GM18502 (cell line): ENCODE results near the gene ZSCAN26.

Experiments used
- ATAC-seq: cut with Tn5 transposase; IDR thresholded peaks from one replicate; pipeline ENCODE4 v1.9.1; 2021; ENCODE audit warnings: mild to moderate bottlenecking; ENCODE audit not compliant: unreplicated experiment, poor library complexity

ZSCAN26 gene

DNA sequence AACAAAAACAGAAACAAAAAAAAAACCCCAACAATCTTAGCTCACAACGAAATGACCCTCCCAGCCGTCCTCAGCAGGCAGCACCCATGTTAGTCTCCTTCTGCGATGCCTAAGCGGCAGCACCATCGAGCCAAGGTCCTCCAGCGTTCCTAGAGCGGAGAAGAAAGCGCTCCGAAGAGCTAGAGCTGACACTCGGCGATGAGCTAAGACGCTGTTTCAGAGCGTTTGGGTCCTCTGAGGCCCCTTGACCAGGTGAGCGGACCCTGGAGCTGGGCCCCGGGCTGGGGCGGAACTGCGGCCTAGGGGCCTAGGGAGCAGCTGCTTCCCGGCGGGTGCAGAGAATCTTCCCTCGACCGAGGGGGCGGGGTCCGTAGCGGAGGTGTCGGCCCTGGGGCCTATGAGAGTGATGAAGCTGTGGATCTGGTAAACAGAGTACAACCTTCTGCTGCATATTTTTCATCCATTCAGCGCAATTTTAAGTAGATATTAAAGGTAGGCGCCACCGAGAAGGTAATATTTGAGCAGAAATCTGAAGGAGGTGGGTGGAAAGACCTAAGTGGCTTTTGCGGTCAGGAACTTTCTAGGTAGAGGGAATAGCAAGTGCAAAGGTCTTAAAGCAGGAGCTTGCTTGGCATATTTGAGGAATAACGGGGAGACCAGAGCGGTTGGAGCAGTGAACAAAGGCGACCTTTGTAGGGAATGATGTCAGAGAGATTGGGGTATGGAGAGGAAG lies at the start of gene ZSCAN26:
Gene ZSCAN26 (plus strand): TSS at position 182 of the 733 bp plus-strand sequence. CDS start 4,777 bp downstream, outside the sequence.
- ATAC-seq = peak; percentile 92

DNA sequence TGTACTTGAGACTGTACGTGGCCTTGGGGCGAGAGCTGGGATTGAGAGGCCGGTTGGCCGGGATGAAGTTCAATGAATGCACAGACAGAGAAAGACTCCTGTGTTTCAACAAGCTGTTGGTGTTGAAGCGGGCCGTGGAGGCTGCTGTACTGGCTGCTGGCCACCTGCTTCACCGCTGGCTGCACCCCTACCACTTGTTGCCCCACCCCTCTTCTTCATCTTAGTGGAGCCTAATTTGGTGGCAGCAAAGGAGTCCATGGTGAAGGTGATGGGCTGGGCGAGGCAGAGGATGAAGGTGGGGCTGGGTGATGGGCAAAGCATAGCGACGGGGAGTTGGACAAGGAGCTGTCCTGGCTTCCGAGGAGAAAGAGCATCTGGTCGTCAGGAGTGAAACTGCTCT lies 49.1 kb upstream of the ZSCAN26 start:
- no peak for ATAC-seq

DNA sequence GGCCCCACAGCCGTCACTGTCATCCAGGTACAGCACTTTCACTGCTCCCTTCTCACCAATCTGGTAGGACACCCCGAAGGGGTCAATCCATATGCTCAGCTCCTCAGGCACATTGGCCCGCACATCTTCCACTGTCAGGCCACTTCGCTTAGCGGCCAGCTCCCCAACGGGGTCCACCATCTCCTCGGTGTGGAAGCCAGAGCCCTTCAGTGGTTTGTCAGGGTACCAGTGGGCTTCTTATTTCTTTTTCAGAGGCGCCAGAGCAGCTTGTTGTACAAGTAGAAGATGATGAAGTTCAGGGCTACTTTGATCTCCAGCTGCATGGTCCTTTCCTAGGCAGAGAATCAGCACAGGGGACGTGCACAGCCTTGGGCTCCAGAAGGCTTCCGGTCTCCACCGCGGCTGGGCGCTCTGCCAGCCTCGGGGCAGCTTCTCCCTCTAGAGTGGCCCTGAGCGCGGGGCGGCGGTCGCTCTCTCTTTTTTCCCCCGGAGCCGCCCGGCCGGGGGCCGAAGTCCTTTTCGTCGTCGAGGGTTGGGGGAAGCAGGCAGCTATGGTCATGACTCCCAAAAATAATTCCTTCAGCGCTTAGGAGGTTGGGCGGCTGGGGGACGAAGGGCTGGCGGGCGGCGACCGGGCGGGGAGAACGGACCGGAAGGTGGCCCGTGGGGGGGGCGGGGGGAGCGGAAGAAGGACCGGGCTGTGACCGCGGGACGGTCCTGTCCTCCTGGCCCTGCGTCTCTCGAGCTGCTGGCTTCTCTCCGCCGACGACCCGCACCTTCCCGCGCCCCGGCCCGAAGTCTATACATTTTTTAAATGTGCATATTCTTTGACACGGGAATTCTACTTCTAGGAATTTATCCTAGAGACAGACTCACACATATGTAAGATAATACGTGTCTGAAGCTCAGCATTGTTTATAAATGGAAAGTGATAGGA lies 48.4 kb upstream of the ZSCAN26 start:
- ATAC-seq = peak; percentile 73

DNA sequence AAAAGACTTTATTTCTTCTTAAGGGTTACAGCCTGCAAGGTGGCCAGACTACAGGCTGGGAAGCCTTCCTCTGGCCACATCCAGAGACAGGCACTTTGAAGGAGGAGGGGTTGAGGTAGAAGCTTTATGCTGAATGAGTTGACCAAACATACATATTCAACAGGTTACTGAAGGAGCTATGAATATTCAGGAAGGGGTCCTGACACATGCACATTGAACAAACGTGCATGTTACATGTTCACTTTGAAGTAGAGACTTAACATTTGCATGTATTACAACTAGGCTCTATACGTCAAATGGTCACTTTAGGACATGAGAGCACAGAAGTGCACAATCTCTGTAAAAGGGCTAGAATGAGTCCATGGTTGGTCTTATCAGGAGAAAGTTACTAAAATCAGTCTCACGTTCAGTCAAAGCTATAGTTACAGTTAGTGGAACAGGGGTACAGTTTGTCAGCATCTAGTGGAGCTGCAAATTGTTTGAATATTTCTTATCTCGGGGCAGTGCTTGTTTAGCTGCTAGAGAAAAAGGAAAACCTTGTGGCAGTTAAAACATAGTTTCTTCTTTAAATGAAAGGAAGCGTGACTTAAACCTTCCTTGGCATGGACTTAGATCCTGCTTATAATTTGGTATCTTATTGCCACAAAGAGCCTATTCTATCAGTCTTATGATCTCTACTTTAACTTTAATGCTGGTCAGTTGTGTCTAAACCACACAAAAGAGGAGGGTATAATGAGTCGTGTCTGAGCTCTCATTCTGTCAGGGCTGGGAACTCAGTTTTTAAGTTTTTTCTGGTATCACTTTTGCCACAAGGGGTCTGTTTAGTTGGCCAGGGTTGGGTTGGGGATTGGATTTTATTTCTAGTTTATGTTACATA lies 46.4 kb upstream of the ZSCAN26 start:
- ATAC-seq = no peak

DNA sequence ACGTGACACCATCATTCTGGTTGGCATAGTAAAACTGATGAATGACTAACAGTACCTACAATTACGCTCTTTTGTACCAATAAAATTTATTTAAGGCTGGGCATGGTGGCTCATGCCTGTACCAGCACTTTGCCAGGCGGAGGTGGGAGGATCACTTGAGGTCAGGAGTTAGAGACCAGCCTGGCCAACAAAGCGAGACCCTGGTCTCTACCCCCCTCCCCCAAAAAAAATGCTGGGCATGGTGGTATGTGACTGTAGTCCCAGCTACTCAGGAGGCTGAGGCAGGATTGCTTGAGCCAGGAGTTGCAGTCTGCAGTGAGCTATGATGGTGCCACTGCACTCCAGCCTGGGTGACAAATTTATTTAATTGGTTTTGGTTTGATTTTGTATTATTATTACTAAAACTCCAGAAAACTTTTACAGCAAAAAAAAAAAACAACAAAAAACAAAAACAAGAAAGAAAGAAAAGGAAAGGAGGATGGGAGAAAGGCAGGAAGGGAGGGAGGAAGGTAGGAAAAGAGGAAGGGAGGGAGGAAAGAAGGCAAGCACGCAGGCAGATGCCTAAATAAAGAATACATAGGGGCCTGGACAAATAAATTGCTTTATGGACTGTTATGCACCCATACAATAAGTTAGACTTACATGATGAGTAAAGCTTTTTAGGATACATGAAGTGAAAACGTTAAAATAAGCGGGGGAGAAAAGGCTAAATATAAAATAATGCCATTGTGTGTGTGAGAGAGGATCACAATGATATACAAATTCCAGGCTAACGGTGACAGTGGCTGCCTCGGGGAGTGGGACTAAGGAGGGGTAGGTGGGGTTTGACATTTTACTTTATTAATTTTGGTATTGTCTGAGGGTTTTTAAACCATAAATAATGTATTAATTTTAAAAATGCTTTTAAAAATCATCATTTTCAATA lies 42.5 kb upstream of the ZSCAN26 start:
- ATAC-seq = no peak

DNA sequence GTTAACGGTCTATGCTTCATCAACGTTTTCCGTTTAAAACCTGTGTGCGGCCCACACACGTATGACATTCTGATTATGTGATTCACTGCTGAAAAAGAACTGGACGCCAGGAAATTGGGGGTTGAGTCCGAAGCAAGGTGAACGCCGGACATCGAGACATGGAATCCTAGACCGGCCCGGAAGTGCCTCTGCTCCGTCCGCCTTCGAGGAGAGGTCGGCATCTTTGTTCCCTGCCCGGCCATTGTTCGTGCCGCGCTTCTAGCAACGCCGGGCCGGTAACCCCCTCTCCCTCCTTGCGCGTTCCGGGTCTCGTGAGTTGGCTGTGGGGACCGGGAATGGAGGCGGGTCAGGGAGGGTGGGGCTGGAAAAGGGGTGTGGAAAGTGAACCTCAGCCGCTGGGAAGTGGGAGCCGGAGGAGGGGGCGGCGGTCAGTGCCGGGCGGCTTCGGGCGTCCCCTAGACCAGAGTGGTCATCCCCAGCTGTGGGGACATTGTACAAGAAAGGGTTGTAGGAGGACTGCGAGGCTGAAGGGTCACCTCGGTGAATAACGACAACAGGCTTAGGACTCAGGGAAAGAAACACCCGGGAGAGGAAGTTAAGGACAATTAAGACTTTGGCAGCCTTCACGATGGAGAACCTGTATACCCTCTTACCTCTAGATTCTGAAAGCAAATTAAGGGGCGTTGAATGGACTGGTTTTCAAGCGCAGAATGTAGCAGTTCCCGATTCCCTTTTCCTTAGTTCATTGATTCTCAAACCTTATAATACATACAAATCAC lies 41.7 kb upstream of the ZSCAN26 start, which contains the start of gene ZSCAN9:
Gene ZSCAN9 (plus strand): TSS at position 220 of the 779 bp plus-strand sequence. CDS start 1,810 bp downstream, outside the sequence.
- peak; percentile 91 for ATAC-seq

DNA sequence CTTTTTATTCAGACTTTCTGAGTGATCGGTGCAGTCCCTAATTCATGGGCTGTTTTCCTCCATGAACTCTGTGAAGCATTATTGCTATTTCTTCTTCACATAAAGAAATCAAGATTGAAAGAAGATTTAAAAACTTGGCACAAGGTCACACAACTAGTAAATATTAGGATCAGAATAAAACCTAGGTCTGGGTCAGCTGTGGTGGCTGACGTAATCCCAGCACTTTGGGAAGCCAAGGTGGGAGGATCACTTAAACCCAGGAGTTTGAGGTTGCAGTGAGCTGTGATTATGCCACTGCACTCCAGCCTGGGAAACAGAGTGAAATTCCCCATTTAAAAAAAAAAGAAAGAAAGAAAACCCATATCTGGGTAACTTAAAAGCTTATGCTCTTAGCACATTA lies 40.5 kb upstream of the ZSCAN26 start:
- no peak for ATAC-seq

DNA sequence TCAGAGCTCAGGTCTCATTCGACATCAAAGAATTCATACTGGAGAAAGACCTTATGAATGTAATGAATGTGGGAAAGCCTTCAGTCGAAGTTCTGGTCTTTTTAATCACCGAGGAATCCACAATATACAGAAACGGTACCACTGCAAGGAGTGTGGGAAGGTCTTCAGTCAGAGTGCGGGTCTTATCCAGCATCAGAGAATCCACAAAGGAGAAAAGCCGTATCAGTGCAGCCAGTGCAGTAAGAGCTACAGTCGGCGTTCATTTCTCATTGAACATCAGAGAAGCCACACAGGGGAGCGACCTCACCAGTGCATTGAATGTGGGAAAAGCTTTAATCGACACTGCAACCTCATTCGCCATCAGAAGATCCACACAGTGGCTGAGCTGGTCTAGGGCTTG lies 34.2 kb upstream of the ZSCAN26 start:
- ATAC-seq = no peak

DNA sequence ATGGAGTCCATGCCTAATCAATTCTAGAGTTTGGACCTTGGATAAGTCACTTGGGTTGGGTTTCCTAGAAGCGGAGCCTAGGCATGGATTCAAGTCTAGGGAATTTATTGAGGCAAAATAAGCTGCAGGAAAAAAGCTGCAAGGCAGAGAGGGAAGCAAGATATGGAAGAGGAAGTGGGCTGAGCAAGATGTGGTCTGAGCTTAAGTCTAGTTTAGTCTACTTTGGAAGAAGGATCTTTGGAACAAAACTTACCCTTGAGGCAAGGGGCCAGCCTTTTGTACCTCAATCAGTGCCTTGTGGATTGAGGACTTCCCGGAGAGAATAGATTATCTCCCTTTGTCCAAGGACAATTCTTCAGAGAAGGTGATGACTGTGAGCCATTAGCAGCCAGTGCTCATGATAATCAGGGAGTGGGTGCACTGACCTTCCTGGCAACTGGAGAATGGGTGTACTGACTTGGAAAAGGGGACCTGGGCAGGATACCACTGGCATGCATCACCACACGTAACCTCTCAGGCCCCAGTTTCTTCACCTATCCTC lies 31.0 kb upstream of the ZSCAN26 start:
- ATAC-seq = no peak

DNA sequence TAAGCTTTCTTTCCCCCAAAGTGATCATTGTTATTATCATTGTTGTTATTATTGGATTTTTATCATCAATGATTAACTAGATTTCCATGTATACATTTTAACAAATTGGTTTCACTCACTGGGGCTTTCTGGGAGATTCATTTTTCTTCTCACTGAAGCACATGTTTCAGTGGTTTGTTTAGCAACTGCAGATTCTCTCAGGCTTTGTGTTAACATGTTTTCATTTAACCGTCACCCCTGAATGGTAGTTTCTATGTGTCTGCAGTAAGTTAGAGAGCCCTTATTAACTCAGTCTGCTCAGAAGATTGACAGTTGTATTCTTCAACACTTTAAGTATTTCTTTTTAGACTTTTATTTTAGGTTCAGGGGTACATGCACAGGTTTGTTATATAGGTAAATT lies 27.3 kb upstream of the ZSCAN26 start:
- ATAC-seq = no peak

DNA sequence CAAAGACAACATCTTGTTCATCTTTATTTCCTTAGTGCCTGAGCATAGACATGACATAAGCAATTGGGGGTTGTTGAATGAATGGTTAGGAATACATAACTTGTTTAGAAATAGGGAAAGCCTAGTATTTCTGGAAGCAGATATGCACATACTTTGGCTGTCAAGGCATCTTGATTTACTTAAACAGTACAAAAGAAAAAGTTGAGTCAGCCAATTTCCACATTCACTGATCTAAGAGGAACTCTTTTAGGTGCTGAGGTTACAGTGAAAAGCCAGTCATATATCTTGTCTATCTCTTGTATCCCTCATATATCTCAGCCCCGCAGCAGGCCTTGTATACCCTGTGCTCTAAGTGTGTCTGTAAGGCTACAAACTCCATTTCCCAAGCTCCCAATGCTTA lies 26.5 kb upstream of the ZSCAN26 start:
- ATAC-seq = no peak

DNA sequence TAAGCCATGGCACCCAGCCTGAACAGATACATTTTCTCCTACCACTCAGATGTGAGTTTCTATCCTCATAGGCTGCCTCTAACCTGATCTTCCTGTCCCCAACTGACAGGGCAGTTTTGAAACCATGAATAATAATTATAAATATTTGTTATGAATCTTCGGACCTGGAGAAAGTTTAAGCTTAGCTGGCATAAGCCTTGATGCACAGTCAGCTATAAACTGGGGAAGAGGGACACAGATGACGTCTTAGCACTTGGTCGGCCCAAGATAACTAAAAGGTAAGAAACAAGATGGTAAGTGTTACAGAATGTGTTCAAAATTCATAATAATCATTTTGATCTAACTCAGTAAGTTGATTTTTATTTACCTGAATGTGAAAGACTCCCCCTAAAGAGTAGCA lies 23.0 kb upstream of the ZSCAN26 start:
- no peak for ATAC-seq

DNA sequence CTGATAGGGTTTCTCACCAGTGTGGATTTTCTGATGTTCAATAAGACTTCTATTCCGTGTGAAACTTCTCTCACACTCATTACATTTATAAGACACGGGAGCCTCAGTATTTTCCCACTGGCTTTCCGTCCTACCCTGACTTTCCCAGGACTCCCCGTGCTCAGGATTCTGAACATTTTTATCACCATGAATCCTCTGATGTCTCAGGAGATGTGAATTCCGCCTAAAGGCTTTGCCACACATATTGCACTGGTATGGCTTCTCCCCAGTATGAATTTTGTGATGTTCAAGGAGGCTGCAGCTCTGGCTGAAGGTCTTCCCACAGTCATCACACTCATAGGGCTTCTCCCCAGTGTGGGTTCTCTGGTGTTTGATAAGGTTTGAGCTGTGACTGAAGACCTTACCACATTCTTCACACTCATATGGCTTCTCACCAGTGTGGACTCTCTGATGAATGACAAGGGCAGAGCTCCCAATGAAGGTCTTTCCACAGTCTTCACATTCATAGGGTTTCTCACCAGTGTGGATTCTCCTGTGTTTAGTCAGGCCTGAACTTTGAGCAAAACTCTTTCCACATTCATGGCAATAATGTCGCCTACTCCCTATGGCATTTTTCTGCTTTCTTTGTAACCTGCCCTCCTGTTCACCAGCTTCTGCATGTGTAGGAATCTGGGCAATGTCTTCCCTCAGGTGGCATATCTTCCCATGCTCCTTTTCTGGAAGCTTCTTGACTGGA lies 21.6 kb upstream of the ZSCAN26 start:
- no peak for ATAC-seq

DNA sequence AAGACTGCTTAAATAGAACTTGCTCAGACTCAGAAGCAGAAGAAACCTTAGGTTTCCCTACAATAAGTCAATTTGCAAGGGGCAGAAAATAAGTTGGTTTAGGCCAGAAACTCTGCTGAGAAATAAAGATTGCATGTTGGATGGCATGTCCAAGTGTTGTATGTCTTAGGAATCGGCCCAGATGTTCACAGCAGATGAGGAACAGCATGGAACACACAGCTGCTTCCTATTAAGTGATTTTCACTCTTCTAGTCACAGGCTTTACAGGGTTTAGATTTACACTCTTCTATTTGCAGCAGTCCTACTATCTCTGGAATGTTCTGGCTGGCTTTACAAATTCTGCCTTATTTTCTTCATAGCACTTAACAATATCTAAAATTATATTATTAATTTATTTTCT lies 18.0 kb upstream of the ZSCAN26 start:
- no peak for ATAC-seq

DNA sequence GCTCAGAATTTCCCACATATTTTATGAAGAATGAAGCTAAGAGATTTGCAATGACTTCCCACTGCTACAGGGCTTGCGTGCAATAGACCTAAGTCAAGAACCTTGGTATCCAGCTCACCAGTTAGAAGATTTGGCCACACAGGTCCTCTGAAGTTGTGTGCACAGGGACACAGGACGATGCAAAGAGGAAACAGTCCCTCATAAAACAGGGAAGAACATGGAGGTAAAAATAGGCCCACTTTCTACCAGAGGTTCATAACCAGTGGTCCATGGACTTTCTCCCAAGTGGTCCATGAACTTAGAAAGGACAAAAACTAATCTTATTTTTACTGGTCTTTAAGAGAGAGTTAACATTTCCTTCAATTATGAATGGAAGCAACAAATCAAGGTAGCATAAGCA lies 16.2 kb upstream of the ZSCAN26 start:
- ATAC-seq = no peak

DNA sequence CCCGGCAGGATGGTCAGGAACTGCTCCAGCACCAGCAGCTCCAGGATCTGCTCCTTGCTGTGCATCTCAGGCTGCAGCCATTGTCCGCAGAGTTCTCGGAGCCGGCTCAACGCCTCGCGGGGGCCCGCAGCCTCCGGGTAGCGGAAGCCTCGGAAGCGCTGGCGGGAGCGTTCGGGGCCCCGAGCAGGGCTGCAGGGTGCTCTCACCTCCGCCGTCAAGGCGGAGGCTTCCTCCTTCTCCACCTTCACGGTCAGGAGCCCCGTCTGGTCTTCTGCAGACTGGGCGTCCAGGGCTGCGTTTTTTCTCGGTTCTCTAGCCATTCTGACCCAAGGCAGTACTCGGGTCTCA lies 15.3 kb upstream of the ZSCAN26 start:
- peak; percentile 61 for ATAC-seq

DNA sequence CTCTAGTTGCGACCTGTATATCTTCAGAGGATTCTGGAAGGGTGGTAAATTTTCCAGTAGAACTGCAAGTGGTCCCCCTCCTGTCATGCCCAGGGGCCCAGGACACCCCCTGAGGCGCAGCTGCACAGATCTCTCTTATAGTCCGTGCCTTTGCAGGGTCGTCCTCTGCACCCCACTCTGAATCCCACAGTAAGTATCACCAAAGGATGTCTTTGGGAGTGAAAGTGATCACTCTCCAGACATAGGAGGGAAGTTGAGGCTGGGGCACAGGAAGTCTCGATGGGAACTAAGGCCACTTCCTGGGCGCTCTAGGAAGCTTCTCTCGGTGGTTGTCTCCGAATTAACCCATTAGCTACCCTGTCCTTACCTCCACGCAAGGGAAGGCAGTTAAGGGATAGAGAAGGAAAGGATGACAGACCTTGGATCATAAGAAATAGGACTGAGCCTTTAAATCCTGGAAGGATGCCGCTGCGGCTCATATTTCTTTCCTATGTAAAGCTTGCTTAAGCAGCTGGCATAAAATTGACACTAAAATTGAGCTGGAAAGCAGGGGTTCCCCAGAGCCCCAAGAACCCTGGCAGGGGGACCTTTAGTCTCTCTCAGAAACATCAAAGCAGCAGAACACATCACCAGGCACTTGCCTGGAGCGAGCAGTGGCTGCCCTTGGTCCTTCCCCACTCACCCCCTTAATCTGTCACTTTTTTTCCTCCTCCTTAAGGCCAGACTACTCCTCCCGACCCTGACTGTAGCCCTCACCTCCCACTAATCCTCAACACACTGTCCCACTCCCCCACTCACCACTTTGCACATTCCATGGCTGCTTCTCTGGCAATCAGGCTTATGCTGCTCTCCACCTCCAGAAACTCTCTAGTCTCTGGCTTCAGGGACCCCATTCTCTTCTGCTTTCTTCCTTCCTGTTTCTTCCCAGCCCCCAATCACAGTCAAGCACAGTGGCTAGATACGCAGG lies 14.7 kb upstream of the ZSCAN26 start, which contains the start of gene ZKSCAN4:
Gene ZKSCAN4 (minus strand): TSS at position 261 of the 967 bp plus-strand sequence. CDS start 289 bp downstream, outside the sequence.
- peak; percentile 84 for ATAC-seq
